Activated CD8-positive, alpha-beta T cell treated with anti-CD3 and anti-CD28 coated beads, Interleukin-2, amount 10 ng/mL, durations not matched to agents 7 days and 5 days (primary cell): Measurements from ENCODE around the gene PI4KA. TPM values are rescaled to one million over a fixed set of nuclear protein-coding genes. Genes with fewer than 3 reads are reported as not detected.
"Not testable (repeated sequence)": the region's sequence is repeated elsewhere in the genome, so short reads cannot be mapped to it uniquely, and the experiment has no call there.

Source experiments
- ATAC-seq: fragments of 150-1000 bp; cut with Tn5 transposase; one replicate; pipeline ENCODE4 v1.10.0; 2021; ENCODE audit warnings: moderate library complexity
- CTCF ChIA-PET: fragments of 350-600 bp; sonication (Branson Sonifier 250); formaldehyde crosslinking; loops from one replicate; lab custom pipeline; 2021; ENCODE audit warnings: antibody characterized with exemption; lab: Charles Lee
- POLR2A ChIA-PET: fragments of 350-600 bp; sonication (Branson Sonifier 250); formaldehyde crosslinking; loops from one replicate; lab custom pipeline; 2021; ENCODE audit warnings: antibody characterized with exemption; lab: Charles Lee
- DNase-seq: peaks from one replicate; pipeline ENCODE4 v3.0.0-alpha.2; 2020
- H3K27ac Mint-ChIP-seq: one replicate; pipeline ENCODE4 v1.8.0; 2021; ENCODE audit warnings: mild to moderate bottlenecking, mixed read lengths
- H3K27me3 Mint-ChIP-seq: one replicate; pipeline ENCODE4 v1.8.0; 2021; ENCODE audit warnings: low read depth, mixed read lengths
- H3K36me3 Mint-ChIP-seq: one replicate; pipeline ENCODE4 v1.8.0; 2021; ENCODE audit warnings: low read depth, mixed read lengths
- H3K4me1 Mint-ChIP-seq: one replicate; pipeline ENCODE4 v1.8.0; 2021; ENCODE audit warnings: low read depth, mixed read lengths
- H3K4me3 Mint-ChIP-seq: one replicate; pipeline ENCODE4 v1.8.0; 2021; ENCODE audit warnings: mild to moderate bottlenecking, mixed read lengths
- H3K9me3 Mint-ChIP-seq: one replicate; pipeline ENCODE4 v1.8.0; 2022; ENCODE audit warnings: mixed read lengths; ENCODE audit not compliant: insufficient read depth
- total RNA-seq, 2 experiments: library from RNA; stranded (reverse); gene quantifications; one replicate each; pipeline ENCODE4 v1.2.3, GENCODE V29; 2021

Gene PI4KA
- total RNA-seq, 2 experiments from 2014 or later = 112 to 120 TPM

DNA sequence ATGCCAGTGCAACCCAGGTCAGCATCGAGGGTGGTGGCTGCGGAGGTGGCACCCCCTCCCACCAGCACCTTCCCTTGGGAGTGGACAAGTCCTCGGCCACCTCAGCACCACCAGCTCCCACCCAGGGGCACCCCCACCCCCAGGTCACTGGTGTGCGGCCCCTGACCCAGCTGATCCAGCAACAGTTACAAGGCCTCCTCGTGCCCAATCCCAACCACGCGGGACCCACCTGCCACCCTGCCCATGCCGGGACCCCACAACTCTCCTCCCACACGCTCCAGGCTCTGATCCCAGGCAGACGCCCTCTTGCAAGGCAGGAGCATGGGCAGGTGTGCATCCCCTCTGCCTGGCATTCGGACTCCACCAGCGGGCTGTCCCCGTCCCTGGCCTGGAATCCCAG lies 189.8 kb downstream of the PI4KA start:
- POLR2A ChIA-PET, DNase-seq, H3K4me1 Mint-ChIP-seq, H3K36me3 Mint-ChIP-seq, CTCF ChIA-PET, H3K9me3 Mint-ChIP-seq, H3K4me3 Mint-ChIP-seq, H3K27ac Mint-ChIP-seq, ATAC-seq: not testable (repeated sequence)
- peaks cover 15% of the 10 kb centered on the region for H3K27me3 Mint-ChIP-seq

DNA sequence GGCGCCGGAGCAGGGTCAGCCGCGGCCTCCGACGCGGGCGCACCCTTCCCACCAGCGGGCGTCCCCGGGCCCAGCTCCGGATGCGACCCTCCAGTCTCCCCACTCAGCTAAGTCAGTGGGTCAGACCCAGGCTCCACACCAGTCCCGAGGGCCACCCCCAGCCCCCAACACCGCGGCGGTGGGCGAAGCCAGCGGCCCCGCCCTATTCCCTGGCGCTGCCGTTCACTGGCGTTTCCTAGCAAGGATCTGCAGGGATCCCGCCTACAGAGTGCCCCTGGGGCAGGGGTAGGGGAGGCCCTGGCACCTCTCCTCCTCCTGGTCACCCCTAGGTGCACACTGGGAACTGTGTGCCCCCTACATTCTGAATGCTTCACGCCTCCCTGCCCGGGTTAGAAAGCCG lies 190.4 kb downstream of the PI4KA start:
- H3K4me1 Mint-ChIP-seq, H3K36me3 Mint-ChIP-seq, H3K27ac Mint-ChIP-seq, ATAC-seq, POLR2A ChIA-PET, H3K4me3 Mint-ChIP-seq, DNase-seq, H3K9me3 Mint-ChIP-seq, CTCF ChIA-PET: not testable (repeated sequence)
- peaks cover 13% of the 10 kb centered on the region for H3K27me3 Mint-ChIP-seq

DNA sequence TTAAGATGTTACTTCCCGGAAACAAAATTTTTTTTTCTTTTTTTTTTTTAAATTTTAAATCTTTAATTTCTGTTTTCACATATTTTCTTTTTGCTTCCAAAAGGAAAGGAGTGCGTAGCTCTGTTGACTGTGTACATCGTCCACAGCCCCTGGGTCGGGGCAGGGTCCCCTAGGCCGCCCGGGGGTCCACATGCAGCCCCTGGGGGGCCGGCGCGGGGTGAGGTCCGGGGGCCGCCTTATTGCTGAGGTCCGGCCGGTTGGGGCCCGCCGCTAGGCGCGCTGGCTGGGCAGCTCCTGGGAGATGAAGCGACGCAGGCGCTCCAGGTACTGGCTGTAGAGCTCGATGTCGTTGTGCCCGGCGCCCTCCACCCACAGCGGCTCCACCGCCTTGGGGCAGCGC lies 191.1 kb downstream of the PI4KA start:
- H3K27ac Mint-ChIP-seq, CTCF ChIA-PET, DNase-seq, H3K9me3 Mint-ChIP-seq, H3K36me3 Mint-ChIP-seq, ATAC-seq, POLR2A ChIA-PET, H3K4me1 Mint-ChIP-seq, H3K4me3 Mint-ChIP-seq: not testable (repeated sequence)
- peaks cover 16% of the 10 kb centered on the region for H3K27me3 Mint-ChIP-seq

DNA sequence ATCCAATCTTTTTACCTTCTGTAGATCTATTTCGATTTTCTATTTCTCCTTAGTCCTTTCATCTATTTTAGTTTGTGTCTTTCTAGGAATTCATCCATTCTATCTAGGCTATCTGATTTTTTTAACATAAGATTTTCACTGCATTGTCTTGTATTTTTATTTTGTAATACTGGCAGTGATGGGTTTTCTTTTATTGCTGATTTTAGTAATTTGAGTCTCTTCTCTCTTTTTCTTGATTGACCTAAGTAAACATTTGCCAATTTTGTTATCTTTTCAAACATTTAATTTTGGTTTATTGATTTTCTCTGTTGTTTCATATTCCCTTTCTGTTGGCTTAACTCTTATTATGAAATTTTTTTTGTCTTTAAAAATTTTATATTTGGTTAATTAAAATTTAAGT lies 192.1 kb downstream of the PI4KA start:
- ATAC-seq = no peak
- H3K27ac Mint-ChIP-seq = no peak overlapping the region
- ChIA-PET CTCF (no interaction called here), POLR2A (no interaction called here)
- H3K27me3 Mint-ChIP-seq = peaks cover 20% of the 10 kb centered on the region
- peaks cover 8% of the 10 kb centered on the region for H3K9me3 Mint-ChIP-seq
- no peak for DNase-seq
- no peaks in the 10 kb centered on the region for H3K4me1 Mint-ChIP-seq
- no peak overlapping the region for H3K4me3 Mint-ChIP-seq
- H3K36me3 Mint-ChIP-seq = no peaks in the 10 kb centered on the region

DNA sequence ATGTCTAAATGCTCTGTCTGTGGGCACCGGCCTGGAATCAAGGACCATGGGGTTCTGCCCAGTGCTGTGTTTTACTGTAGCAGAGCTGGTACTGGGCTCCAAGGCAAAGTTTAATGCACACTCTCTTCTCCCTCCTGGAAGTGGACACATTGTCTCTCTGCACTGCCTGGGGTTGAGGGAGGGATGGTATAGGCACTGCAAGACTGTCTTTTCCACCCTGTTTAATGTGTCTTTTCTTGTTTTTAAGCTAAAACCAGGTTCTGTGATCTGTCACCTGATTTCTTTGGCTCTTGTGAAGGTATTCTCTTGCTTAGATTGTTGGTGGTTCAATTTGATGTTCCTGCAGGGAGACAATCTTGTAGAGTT lies 194.0 kb downstream of the PI4KA start:
- ChIA-PET POLR2A (no interaction called here), CTCF (no interaction called here)
- H3K4me1 Mint-ChIP-seq = no peaks in the 10 kb centered on the region

DNA sequence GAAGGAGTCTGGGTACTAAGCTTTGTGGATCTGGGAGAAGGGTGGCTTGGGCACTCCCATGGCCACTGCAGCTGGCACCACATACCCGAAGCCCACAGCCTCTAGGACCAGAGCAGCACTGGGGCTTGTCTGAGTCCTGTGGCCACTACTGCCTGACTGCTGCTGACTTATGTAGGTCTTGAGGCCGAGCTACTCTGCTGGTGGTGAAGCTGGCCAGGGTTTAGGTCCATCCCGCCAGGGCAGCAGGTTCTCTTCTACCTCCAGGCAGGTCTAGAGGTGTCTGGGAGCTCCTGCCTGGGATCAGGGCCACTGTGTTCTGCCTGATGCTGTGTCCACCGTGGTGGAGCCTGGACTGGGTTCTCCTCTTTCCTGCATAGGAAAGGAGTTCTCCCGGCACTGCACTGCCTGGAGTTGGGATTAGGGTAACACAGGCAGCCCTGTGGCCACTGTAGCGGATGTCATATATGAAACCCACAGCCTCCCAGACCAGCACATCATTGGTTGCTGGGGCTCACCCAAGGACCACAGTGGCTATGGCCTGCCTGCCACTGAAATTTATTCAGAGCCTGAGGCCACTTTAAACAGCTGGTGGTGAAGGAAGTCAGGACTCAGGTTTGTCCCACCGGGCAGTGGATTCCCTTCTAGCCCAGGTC lies 194.5 kb downstream of the PI4KA start:
- Mint-ChIP-seq H3K4me1 (no peaks in the 10 kb centered on the region), H3K27me3 (peaks cover 36% of the 10 kb centered on the region), H3K9me3 (peaks cover 8% of the 10 kb centered on the region), H3K4me3 (no peak overlapping the region), H3K36me3 (no peaks in the 10 kb centered on the region), H3K27ac (no peak overlapping the region)
- DNase-seq (no peak), ATAC-seq (no peak)
- POLR2A ChIA-PET = no interaction called here
- CTCF ChIA-PET = no interaction called here

More for the DNA sequence above, 194.0 kb downstream of the PI4KA start:
- Mint-ChIP-seq H3K27me3 (peaks cover 31% of the 10 kb centered on the region), H3K9me3 (peaks cover 8% of the 10 kb centered on the region), H3K27ac (no peak overlapping the region), H3K4me3 (no peak overlapping the region), H3K36me3 (no peaks in the 10 kb centered on the region)
- no peak for ATAC-seq
- DNase-seq = no peak

DNA sequence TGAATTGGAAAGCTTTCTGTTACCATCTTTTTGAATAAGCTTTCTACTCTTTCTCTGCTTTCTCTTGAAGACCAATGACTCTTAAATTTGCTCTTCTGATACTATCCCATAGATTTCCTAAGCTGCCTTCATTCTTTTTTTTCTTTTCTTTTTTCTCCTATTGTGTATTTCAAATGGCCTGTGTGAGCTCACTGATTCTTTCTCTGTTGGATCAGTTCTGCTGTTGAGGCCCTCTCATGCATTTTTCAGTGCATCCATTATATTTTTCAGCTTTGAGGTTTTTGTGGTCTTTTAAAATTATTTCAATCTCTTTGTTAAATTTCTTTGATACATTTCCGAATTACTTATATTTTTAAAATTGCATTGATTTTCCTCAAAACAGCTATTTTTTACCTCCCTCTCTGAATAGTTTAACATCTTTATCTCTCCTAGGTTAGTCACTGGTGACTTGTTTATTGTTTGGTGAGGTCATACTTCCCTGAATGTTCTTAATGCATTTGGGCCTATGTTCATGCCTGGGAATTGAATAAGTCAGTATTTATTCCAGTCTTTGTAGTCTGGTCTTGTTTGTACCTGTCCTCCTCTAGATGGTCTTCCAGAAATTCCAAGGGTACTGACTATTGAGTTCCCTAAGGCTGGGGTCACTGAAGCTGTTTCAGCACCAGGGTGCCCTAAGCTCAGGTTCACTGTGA lies 195.3 kb downstream of the PI4KA start:
- H3K27ac Mint-ChIP-seq = no peak overlapping the region
- ChIA-PET CTCF (no interaction called here), POLR2A (no interaction called here)
- peaks cover 8% of the 10 kb centered on the region for H3K9me3 Mint-ChIP-seq
- H3K4me1 Mint-ChIP-seq = no peaks in the 10 kb centered on the region
- no peaks in the 10 kb centered on the region for H3K36me3 Mint-ChIP-seq
- DNase-seq = no peak
- peaks cover 43% of the 10 kb centered on the region for H3K27me3 Mint-ChIP-seq
- no peak for ATAC-seq
- H3K4me3 Mint-ChIP-seq = no peak overlapping the region

DNA sequence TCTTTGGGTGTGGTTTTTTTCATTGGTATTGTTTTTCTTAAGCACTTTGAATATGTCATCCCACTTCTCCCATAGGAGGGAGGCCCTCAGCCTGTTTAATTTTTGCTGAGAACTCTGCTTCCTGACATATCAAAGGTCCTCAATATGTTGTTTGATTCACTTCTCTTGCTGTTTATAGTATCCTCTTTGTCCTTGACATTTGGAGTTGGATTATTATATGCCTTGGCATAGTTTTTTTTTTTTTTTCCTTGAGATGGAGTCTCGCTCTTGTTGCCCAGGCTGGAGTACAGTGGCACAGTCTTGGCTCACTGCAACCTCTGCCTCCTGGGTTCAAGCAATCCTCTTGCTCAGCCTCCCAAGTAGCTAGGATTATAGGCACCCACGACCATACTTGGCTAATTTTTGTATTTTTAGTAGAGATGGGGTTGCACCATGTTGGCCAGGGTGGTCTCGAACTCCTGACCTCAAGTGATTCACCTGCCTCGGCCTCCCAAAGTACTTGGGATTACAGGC lies 196.0 kb downstream of the PI4KA start:
- not testable (repeated sequence) for H3K4me3 Mint-ChIP-seq
- POLR2A ChIA-PET = interaction anchor here (0.6 kb wide), 1 partner anchor 26 kb away, joined by 3 read pairs; no protein-coding TSS in a partner anchor

DNA sequence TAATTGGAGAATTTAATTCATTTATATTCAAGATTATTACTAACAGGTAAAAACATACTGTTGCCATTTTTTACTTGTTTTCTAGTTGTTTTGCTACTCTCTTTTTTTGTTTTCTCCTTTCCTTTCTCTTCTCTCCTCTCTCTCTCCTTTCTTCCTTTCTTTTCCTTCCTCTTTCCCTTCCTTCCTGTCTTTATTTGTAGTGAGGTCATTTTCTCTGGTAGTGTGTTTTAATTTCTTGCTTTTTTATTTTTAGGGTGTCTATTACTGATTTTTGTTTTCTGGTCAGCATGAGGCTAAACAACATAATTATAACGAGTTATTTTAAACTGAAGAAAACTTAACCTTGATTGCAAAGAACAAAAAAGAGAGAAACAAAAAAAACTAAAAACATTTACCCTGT lies 197.1 kb downstream of the PI4KA start:
- no peaks in the 10 kb centered on the region for H3K4me1 Mint-ChIP-seq

More for the DNA sequence above, 196.0 kb downstream of the PI4KA start:
- ATAC-seq, H3K9me3 Mint-ChIP-seq, CTCF ChIA-PET, DNase-seq, H3K36me3 Mint-ChIP-seq, H3K27ac Mint-ChIP-seq, H3K4me1 Mint-ChIP-seq: not testable (repeated sequence)
- peaks cover 50% of the 10 kb centered on the region for H3K27me3 Mint-ChIP-seq

DNA sequence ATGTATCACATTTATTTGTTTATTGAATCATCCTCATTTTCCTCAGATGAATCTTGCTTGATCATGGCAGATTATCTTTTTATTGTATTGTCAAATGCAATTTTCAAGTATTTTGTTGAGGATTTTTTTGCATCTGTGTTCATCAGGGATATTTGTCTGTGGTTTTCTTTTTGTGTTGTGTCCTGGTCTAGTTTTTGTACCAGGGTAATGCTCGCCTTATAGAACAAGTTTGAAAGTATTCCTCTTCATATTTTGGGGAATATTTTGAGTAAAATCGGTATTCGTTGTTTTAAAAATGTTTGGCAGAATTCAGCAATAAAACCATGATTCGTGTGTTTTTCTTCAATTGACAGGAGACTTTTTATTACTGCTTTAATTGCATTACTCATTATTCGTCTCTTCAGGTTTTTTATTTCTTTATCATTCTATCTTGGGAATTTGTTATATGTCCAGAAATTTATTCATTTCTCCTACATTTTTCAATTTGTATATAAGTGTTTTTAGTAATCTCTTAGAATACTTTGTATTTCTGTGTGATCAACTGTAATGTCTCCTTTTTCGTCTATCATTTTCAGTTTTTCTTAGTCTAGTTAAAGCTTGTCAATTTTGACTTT lies 198.1 kb downstream of the PI4KA start:
- Mint-ChIP-seq H3K9me3 (peaks cover 8% of the 10 kb centered on the region), H3K27ac (no peak overlapping the region), H3K36me3 (no peaks in the 10 kb centered on the region), H3K27me3 (peaks cover 49% of the 10 kb centered on the region), H3K4me3 (no peak overlapping the region), H3K4me1 (no peaks in the 10 kb centered on the region)
- ChIA-PET POLR2A (no interaction called here), CTCF (no interaction called here)
- DNase-seq (no peak), ATAC-seq (no peak)

More for the DNA sequence above, 197.1 kb downstream of the PI4KA start:
- DNase-seq (no peak), ATAC-seq (no peak)
- Mint-ChIP-seq H3K27me3 (peaks cover 51% of the 10 kb centered on the region), H3K36me3 (no peaks in the 10 kb centered on the region), H3K4me3 (no peak overlapping the region), H3K9me3 (peaks cover 8% of the 10 kb centered on the region), H3K27ac (no peak overlapping the region)
- ChIA-PET CTCF (no interaction called here), POLR2A (no interaction called here)

DNA sequence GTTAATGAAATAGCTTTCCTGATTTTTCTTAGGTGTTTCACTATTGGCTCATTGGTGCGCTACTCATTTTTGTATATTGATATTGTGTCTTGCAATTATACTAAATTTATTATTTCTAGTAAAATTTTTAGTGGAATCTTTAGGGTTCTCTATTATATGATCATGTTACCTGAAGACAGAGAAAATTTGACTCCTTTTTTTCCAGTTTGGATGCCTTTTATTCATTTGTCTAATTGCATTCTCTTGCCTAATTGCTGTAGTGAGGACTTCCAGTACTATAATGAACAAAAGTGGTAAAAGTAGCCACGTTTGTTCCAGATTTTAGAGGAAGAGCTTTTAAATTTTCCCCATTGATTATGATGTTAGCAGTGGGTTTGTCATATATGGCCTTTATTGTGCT lies 198.7 kb downstream of the PI4KA start:
- ChIA-PET CTCF (interaction anchor here (0.7 kb wide), 1 partner anchor 20 kb away, joined by 3 read pairs; no protein-coding TSS in a partner anchor), POLR2A (no interaction called here)
- DNase-seq (no peak), ATAC-seq (no peak)
- Mint-ChIP-seq H3K9me3 (peaks cover 8% of the 10 kb centered on the region), H3K36me3 (no peaks in the 10 kb centered on the region), H3K4me3 (no peak overlapping the region), H3K27ac (no peak overlapping the region), H3K27me3 (peaks cover 49% of the 10 kb centered on the region), H3K4me1 (no peaks in the 10 kb centered on the region)

DNA sequence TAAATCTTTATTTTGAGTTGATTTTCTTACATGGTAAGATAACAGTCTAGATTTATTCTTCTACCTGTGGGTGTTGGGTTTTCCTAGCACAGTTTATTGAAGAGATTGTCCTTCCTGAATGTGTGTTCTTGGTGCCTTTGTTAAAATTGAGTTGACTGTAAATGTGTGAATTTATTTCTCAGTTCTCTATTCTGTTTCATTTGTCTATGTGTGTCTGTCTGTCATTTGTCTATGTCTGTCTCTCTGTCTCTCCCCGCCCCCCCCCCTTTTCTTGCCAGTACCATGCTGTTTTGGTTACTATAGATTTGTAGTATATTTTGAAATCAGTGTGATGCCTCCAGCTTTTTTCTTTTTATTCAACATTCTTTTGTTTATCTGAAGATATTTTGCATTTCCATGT lies 199.4 kb downstream of the PI4KA start:
- DNase-seq (no peak), ATAC-seq (no peak)
- CTCF ChIA-PET = interaction anchor here (0.7 kb wide), 1 partner anchor 19 kb away, joined by 3 read pairs; no protein-coding TSS in a partner anchor
- Mint-ChIP-seq H3K27ac (no peak overlapping the region), H3K36me3 (no peaks in the 10 kb centered on the region), H3K9me3 (peaks cover 8% of the 10 kb centered on the region), H3K4me1 (no peaks in the 10 kb centered on the region), H3K27me3 (peaks cover 49% of the 10 kb centered on the region), H3K4me3 (no peak overlapping the region)
- POLR2A ChIA-PET = no interaction called here
